ENCODE data around the gene PNKD. TPM values are rescaled to one million over a fixed set of nuclear protein-coding genes. Genes with fewer than 3 reads are reported as not detected.
A peak's percentile ranks its signal among the peaks of the same experiment; 100 is the strongest.

The PNKD gene
- 28.9 to 49.9 TPM (median 31.3 TPM) in 3 replicates for total RNA-seq
- long read RNA-seq, transcript PNKD-201 (3 exons, 758 nt): major isoform, 35 of 51 reads
- long read RNA-seq, transcript PNKD-202 (9 exons, 2,991 nt): minor isoform, 9 of 51 reads
- long read RNA-seq, partial matches to known transcripts: 2 of 51 reads
- long read RNA-seq, other reads (novel, unspliced or antisense): 5 of 51 reads

- DNase-seq (ENCODE audit: low spot score): peak; percentile 100
- H3K36me3 Mint-ChIP-seq (ENCODE audit: low read depth): peaks cover 19% of the 10 kb centered on the region
- TF ChIP-seq CTCF (IDR thresholded peaks at IDR 0.05): peak; percentile 47
- peaks cover 40% of the 10 kb centered on the region for H3K4me1 Mint-ChIP-seq (ENCODE audit: low read depth)
- H3K4me3 Mint-ChIP-seq (ENCODE audit: unreplicated experiment): peak within 1 kb of the TSS; percentile 95
- no peaks in the 10 kb centered on the region for H3K27me3 Mint-ChIP-seq (ENCODE audit: low read depth)
- H3K9me3 Mint-ChIP-seq (ENCODE audit: low read depth): no peaks in the 10 kb centered on the region
- H3K27ac Mint-ChIP-seq (ENCODE audit: unreplicated experiment): peak within 1 kb of the TSS; percentile 94
These were observed at the start of gene PNKD, which contains the start of gene AAMP for GRCh38 chr2:218269900-218270720. Gene PNKD (plus strand): TSS chr2:218270519. CDS start chr2:218270536, 17 bp downstream. Gene AAMP (minus strand): TSS chr2:218270137. CDS start chr2:218270086, 51 bp downstream.

- DNase-seq (ENCODE audit: low spot score): no peak
These were observed 49.3 kb upstream of the PNKD start for GRCh38 chr2:218221000-218221399.

GRCh38 chr2:218223046-218223445, 47.3 kb upstream of the PNKD start:
- no peak for DNase-seq (ENCODE audit: low spot score)
- TF ChIP-seq CTCF (IDR thresholded peaks at IDR 0.05): no peak
- no peaks in the 10 kb centered on the region for H3K9me3 Mint-ChIP-seq (ENCODE audit: low read depth)
- peaks cover 73% of the 10 kb centered on the region for H3K4me1 Mint-ChIP-seq (ENCODE audit: low read depth)
- H3K27me3 Mint-ChIP-seq (ENCODE audit: low read depth): no peaks in the 10 kb centered on the region
- no peak overlapping the region for H3K4me3 Mint-ChIP-seq (ENCODE audit: unreplicated experiment)
- H3K36me3 Mint-ChIP-seq (ENCODE audit: low read depth): peaks cover 22% of the 10 kb centered on the region
- H3K27ac Mint-ChIP-seq (ENCODE audit: unreplicated experiment): no peak overlapping the region

More at GRCh38 chr2:218221000-218221399, 49.3 kb upstream of the PNKD start:
- no peaks in the 10 kb centered on the region for H3K27me3 Mint-ChIP-seq (ENCODE audit: low read depth)
- peaks cover 72% of the 10 kb centered on the region for H3K4me1 Mint-ChIP-seq (ENCODE audit: low read depth)
- H3K4me3 Mint-ChIP-seq (ENCODE audit: unreplicated experiment): no peak overlapping the region
- peak overlapping the region; percentile 8 for H3K27ac Mint-ChIP-seq (ENCODE audit: unreplicated experiment)
- H3K36me3 Mint-ChIP-seq (ENCODE audit: low read depth): peaks cover 12% of the 10 kb centered on the region
- H3K9me3 Mint-ChIP-seq (ENCODE audit: low read depth): no peaks in the 10 kb centered on the region
- no peak for TF ChIP-seq CTCF (IDR thresholded peaks at IDR 0.05)

- Mint-ChIP-seq H3K9me3 (ENCODE audit: low read depth) (no peaks in the 10 kb centered on the region), H3K27me3 (ENCODE audit: low read depth) (no peaks in the 10 kb centered on the region), H3K36me3 (ENCODE audit: low read depth) (peaks cover 22% of the 10 kb centered on the region), H3K27ac (ENCODE audit: unreplicated experiment) (peak overlapping the region; percentile 46), H3K4me1 (ENCODE audit: low read depth) (peaks cover 75% of the 10 kb centered on the region), H3K4me3 (ENCODE audit: unreplicated experiment) (no peak overlapping the region)
- no peak for DNase-seq (ENCODE audit: low spot score)
- TF ChIP-seq CTCF (IDR thresholded peaks at IDR 0.05): no peak
These were observed 46.1 kb upstream of the PNKD start for GRCh38 chr2:218224186-218224585.

GRCh38 chr2:218226903-218227302, 43.4 kb upstream of the PNKD start:
- Mint-ChIP-seq H3K27me3 (ENCODE audit: low read depth) (no peaks in the 10 kb centered on the region), H3K4me1 (ENCODE audit: low read depth) (peaks cover 68% of the 10 kb centered on the region), H3K36me3 (ENCODE audit: low read depth) (peaks cover 30% of the 10 kb centered on the region), H3K9me3 (ENCODE audit: low read depth) (no peaks in the 10 kb centered on the region), H3K27ac (ENCODE audit: unreplicated experiment) (peak overlapping the region; percentile 6), H3K4me3 (ENCODE audit: unreplicated experiment) (no peak overlapping the region)
- DNase-seq (ENCODE audit: low spot score): no peak
- no peak for TF ChIP-seq CTCF (IDR thresholded peaks at IDR 0.05)
